ENCODE data around the gene SORCS1.

DNA sequence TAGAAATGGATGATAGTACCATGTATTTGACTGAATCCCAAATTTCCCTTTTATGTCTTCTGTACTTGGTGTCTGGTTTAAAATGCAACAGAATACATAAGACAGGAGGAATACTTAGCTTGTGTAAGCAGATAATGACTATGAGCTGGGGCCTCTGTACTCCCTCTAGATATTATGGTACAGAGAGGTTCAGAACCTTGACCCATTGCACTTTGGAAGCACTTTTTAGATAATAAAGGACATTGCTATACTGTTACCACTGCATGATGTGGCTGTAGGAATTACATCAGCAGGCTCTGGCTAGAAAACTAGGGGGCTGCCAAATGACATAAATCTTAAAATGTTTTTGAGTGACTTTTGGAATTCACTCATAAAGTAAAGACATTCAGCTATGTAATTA, 526.6 kb downstream of the SORCS1 start:
- TF ChIP-seq, protein P1, sequence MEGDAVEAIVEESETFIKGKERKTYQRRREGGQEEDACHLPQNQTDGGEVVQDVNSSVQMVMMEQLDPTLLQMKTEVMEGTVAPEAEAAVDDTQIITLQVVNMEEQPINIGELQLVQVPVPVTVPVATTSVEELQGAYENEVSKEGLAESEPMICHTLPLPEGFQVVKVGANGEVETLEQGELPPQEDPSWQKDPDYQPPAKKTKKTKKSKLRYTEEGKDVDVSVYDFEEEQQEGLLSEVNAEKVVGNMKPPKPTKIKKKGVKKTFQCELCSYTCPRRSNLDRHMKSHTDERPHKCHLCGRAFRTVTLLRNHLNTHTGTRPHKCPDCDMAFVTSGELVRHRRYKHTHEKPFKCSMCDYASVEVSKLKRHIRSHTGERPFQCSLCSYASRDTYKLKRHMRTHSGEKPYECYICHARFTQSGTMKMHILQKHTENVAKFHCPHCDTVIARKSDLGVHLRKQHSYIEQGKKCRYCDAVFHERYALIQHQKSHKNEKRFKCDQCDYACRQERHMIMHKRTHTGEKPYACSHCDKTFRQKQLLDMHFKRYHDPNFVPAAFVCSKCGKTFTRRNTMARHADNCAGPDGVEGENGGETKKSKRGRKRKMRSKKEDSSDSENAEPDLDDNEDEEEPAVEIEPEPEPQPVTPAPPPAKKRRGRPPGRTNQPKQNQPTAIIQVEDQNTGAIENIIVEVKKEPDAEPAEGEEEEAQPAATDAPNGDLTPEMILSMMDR (IDR thresholded peaks at IDR 0.05; ENCODE audit: low read depth, low read length): no peak
- TF ChIP-seq POLR2A (IDR thresholded peaks at IDR 0.05; ENCODE audit: extremely low read depth, insufficient read length): no peak

Measured in NB4 (cell line).